Measurements from ENCODE around the gene MGAT5B. TPM values are rescaled to one million over a fixed set of nuclear protein-coding genes. Genes with fewer than 3 reads are reported as not detected.

Gene MGAT5B
- total and polyA plus RNA-seq, 2 donors from 2014 or later: 0.56 to 2.3 TPM

- H3K27ac ChIP-seq (ENCODE audit: low read depth in 2 of 2, low read length in 2 of 2): no peak overlapping the region
- no peaks in the 10 kb centered on the region for H3K9me3 ChIP-seq (ENCODE audit: control insufficient read depth in 2 of 3, insufficient read depth in 1 of 3, low read length in 3 of 3)
- H3K9ac ChIP-seq (ENCODE audit: low read length in 3 of 3): no peak overlapping the region
- H3K4me3 ChIP-seq (ENCODE audit: low read length in 3 of 3): no peak overlapping the region
- no peaks in the 10 kb centered on the region for H3K4me1 ChIP-seq (ENCODE audit: control insufficient read depth in 2 of 3, insufficient read depth in 2 of 3, low read depth in 1 of 3, low read length in 3 of 3)
- H3K27me3 ChIP-seq (ENCODE audit: control insufficient read depth, insufficient read depth, low read length): no peaks in the 10 kb centered on the region
- intact Hi-C loops (cut with DNase I): no loop called here
- H3K36me3 ChIP-seq (ENCODE audit: control insufficient read depth in 2 of 3, insufficient read depth in 3 of 3, low read length in 3 of 3): no peaks in the 10 kb centered on the region
- FAIRE-seq (no peak), DNase-seq (no peak)
- no peak for TF ChIP-seq CTCF (IDR thresholded peaks at IDR 0.05; ENCODE audit: borderline replicate concordance, extremely low read depth, insufficient read depth)
Observed at GRCh38 chr17:76852843-76853242, 15.4 kb upstream of the MGAT5B start.

- H3K27me3 ChIP-seq (ENCODE audit: control insufficient read depth, insufficient read depth, low read length): no peaks in the 10 kb centered on the region
- H3K4me3 ChIP-seq (ENCODE audit: low read length in 3 of 3): no peak overlapping the region
- H3K27ac ChIP-seq (ENCODE audit: low read depth in 2 of 2, low read length in 2 of 2): no peak overlapping the region
- no peak for TF ChIP-seq CTCF (IDR thresholded peaks at IDR 0.05; ENCODE audit: borderline replicate concordance, extremely low read depth, insufficient read depth)
- intact Hi-C loops (cut with DNase I): no loop called here
- no peak for DNase-seq
- no peaks in the 10 kb centered on the region for H3K9me3 ChIP-seq (ENCODE audit: control insufficient read depth in 2 of 3, insufficient read depth in 1 of 3, low read length in 3 of 3)
- FAIRE-seq: no peak
- no peaks in the 10 kb centered on the region for H3K4me1 ChIP-seq (ENCODE audit: control insufficient read depth in 2 of 3, insufficient read depth in 2 of 3, low read depth in 1 of 3, low read length in 3 of 3)
- no peak overlapping the region for H3K9ac ChIP-seq (ENCODE audit: low read length in 3 of 3)
- H3K36me3 ChIP-seq (ENCODE audit: control insufficient read depth in 2 of 3, insufficient read depth in 3 of 3, low read length in 3 of 3): no peaks in the 10 kb centered on the region
Observed at GRCh38 chr17:76855105-76855504, 13.1 kb upstream of the MGAT5B start.

GRCh38 chr17:76862079-76862478 lies 6.1 kb upstream of the MGAT5B start:
- Histone ChIP-seq H3K4me1 (ENCODE audit: control insufficient read depth in 2 of 3, insufficient read depth in 2 of 3, low read depth in 1 of 3, low read length in 3 of 3) (no peaks in the 10 kb centered on the region), H3K9me3 (ENCODE audit: control insufficient read depth in 2 of 3, insufficient read depth in 1 of 3, low read length in 3 of 3) (no peaks in the 10 kb centered on the region), H3K9ac (ENCODE audit: low read length in 3 of 3) (no peak overlapping the region), H3K36me3 (ENCODE audit: control insufficient read depth in 2 of 3, insufficient read depth in 3 of 3, low read length in 3 of 3) (no peaks in the 10 kb centered on the region), H3K4me3 (ENCODE audit: low read length in 3 of 3) (no peak overlapping the region), H3K27me3 (ENCODE audit: control insufficient read depth, insufficient read depth, low read length) (no peaks in the 10 kb centered on the region), H3K27ac (ENCODE audit: low read depth in 2 of 2, low read length in 2 of 2) (no peak overlapping the region)
- FAIRE-seq: no peak
- intact Hi-C loops (cut with DNase I): no loop called here
- DNase-seq: no peak
- no peak for TF ChIP-seq CTCF (IDR thresholded peaks at IDR 0.05; ENCODE audit: borderline replicate concordance, extremely low read depth, insufficient read depth)

- Histone ChIP-seq H3K27ac (ENCODE audit: low read depth in 2 of 2, low read length in 2 of 2) (no peak overlapping the region), H3K4me1 (ENCODE audit: control insufficient read depth in 2 of 3, insufficient read depth in 2 of 3, low read depth in 1 of 3, low read length in 3 of 3) (no peaks in the 10 kb centered on the region), H3K4me3 (ENCODE audit: low read length in 3 of 3) (no peak overlapping the region), H3K9me3 (ENCODE audit: control insufficient read depth in 2 of 3, insufficient read depth in 1 of 3, low read length in 3 of 3) (no peaks in the 10 kb centered on the region), H3K9ac (ENCODE audit: low read length in 3 of 3) (no peak overlapping the region), H3K27me3 (ENCODE audit: control insufficient read depth, insufficient read depth, low read length) (no peaks in the 10 kb centered on the region), H3K36me3 (ENCODE audit: control insufficient read depth in 2 of 3, insufficient read depth in 3 of 3, low read length in 3 of 3) (no peaks in the 10 kb centered on the region)
- no peak for TF ChIP-seq CTCF (IDR thresholded peaks at IDR 0.05; ENCODE audit: borderline replicate concordance, extremely low read depth, insufficient read depth)
- intact Hi-C loops (cut with DNase I): no loop called here
- DNase-seq: no peak
- no peak for FAIRE-seq
Observed at GRCh38 chr17:76862494-76862893, 5.7 kb upstream of the MGAT5B start.
